GM19372 (cell line): ENCODE measurements around the gene XRN1.
"Not testable (repeated sequence)": the region's sequence is repeated elsewhere in the genome, so short reads cannot be mapped to it uniquely, and the experiment has no call there.

Source experiments
- ATAC-seq: cut with Tn5 transposase; IDR thresholded peaks from one replicate; pipeline ENCODE4 v1.9.1; 2021; ENCODE audit warnings: mild to moderate bottlenecking, low read depth, moderate library complexity; ENCODE audit not compliant: unreplicated experiment

The XRN1 gene, protein sequence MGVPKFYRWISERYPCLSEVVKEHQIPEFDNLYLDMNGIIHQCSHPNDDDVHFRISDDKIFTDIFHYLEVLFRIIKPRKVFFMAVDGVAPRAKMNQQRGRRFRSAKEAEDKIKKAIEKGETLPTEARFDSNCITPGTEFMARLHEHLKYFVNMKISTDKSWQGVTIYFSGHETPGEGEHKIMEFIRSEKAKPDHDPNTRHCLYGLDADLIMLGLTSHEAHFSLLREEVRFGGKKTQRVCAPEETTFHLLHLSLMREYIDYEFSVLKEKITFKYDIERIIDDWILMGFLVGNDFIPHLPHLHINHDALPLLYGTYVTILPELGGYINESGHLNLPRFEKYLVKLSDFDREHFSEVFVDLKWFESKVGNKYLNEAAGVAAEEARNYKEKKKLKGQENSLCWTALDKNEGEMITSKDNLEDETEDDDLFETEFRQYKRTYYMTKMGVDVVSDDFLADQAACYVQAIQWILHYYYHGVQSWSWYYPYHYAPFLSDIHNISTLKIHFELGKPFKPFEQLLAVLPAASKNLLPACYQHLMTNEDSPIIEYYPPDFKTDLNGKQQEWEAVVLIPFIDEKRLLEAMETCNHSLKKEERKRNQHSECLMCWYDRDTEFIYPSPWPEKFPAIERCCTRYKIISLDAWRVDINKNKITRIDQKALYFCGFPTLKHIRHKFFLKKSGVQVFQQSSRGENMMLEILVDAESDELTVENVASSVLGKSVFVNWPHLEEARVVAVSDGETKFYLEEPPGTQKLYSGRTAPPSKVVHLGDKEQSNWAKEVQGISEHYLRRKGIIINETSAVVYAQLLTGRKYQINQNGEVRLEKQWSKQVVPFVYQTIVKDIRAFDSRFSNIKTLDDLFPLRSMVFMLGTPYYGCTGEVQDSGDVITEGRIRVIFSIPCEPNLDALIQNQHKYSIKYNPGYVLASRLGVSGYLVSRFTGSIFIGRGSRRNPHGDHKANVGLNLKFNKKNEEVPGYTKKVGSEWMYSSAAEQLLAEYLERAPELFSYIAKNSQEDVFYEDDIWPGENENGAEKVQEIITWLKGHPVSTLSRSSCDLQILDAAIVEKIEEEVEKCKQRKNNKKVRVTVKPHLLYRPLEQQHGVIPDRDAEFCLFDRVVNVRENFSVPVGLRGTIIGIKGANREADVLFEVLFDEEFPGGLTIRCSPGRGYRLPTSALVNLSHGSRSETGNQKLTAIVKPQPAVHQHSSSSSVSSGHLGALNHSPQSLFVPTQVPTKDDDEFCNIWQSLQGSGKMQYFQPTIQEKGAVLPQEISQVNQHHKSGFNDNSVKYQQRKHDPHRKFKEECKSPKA (N-terminal part only)

DNA sequence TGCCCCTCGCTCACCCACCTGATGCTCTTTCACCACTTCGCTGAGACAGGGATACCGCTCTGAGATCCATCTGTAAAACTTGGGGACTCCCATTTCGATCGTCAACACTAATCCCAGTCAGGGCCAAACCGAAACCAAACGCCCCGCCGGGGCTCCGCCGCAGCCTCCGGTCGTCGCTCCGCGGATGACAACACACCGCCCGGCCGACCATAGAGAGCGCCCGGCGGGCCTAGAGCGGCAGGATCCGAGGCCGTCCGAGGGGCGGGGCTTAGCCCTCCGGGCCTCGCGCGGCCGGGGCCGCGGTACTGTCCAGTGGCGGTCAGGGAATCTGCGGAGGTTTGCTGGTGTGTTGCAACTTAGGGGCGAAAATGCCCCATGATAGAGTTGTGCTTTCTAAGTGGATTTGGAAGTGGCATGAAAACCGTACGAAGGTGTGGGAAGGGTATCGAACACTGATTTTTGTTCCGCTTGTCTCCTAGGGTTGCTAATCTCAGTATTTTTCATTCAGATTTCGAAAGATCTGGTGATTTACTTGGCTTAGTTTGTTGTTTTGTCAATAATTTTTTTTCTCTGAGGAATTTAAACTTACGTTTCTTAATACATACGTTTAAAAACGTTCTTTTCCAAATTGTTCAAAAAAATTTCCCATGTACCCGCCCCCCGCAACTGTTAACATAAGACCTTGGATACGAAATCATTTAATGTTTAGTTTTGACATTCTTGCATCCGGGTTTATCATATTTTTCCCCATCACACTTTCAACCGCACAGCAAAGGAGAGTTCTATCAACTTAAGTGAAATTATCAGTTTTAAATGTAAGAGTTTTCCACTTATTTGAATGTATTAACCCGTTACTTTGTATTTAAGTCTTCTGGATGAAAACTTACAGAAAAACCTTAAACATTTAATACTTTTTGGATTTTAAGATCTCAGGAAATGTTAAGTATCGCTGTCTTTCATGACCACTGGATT, at the start of gene XRN1:
TSS of gene XRN1 (minus strand) at position 186 of the 972 bp plus-strand sequence. CDS start at position 93, 93 bp downstream.
- peak; percentile 87 for ATAC-seq

DNA sequence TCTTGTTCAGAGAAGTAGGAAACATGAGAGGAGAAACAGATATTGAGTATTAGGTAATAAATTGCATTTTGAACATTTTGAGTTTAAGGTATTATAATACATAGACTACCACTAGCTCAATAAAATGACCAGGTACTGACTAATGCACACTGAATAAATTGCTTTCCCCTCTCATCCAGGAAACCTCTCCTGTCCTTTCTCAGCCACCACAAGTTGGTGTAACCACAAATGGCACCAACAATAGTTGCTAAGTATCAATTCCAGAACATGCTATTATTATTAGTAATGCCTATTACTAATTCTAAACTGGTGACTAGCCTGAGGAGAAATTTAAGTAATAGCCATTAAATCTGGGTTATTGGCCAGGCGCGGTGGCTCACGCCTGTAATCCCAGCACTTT, 47.3 kb upstream of the XRN1 start:
- ATAC-seq: no peak

DNA sequence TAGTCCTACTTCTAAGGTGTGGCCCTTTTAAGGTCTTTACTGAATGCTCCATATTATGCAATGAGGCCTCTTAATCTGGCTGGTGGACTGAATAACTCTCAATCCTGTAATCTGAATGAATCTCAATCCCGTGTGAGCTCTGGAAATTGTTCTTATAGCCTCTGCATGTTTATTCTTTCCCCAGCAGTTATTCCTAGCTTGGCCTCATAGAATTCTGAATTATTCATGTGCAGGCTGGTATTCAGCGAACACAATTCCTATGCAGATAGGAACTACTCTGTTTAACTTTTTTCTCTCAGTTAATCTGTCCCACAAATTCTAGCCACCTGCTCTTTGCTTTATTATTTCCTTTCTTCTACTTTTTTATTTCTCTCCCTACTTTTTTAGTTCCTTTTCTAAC, 44.3 kb upstream of the XRN1 start:
- no peak for ATAC-seq

DNA sequence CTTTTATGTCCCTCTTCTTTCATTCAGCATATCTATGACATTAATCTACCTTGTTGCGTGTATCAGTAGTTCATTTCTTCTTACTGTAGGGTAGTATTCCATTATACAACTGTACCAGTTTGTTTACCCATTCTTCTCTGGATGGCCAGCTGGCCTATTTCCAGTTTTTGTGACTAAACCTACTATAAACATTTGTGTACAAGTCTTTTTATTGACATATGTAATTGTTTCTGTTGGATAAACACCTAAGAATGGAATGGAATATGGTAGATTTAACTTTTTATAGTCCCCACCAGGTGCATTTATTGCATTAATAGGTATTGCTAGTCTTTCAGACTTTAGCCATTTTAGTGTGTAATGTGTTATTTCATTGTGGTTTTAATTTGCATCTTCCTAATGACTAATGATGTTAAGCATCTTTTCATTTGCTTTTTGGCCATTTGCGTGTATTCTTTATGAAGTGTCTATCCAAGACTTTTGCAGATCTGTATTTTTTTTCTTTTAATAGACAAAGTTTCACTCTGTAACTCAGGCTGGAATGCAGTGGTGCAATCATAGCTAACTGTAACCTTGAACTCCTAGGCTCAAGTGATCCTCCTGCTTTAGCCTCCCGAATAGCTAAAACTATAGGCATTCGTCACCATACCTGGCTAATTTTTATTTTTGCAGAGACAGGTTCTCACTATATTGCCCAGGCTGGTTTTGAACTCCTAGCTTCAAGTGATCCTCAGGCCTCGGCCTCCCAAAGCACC, 41.9 kb upstream of the XRN1 start:
- no peak for ATAC-seq

DNA sequence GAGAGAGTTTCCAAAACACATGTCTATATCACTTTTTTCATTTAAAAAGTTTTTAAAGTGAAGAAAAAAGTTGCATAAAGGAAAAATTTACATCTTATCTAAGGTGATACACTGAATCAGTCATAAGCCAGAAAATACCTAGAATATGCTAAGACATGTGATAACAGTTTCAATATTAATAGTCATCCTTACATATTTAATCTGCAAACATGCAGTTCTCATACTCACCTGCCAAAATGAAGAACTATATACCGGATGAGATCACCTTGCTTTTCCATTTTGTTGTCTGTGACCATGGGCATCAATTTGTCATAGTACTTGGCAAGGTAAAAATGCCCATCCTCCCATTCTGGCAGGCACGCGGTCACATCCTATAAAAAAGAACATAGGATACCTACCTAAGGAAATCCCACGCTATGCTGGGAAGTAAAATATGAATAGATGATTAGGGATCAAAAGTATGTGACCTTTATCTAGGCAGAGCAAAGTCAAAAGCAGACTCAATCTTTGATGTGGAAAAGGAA, 37.1 kb upstream of the XRN1 start:
- ATAC-seq: no peak

DNA sequence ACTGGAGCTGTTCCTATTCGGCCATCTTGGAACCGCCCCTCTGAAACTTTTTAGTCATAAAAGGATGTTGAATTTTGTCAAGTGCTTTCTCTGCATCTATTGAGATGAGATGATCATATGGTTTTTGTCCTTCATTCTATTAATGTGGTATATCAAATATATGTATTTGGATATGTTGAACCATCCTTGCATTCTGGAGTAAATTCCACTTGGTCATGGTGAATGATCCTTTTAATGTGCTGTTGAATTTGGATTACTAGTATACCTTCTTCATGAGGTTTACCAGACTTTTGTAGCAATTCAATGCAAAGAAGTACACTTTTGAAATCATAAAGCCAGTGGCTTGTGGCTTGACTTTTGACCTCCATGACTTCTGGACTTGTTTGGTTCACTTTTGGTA, 33.4 kb upstream of the XRN1 start:
- no peak for ATAC-seq

DNA sequence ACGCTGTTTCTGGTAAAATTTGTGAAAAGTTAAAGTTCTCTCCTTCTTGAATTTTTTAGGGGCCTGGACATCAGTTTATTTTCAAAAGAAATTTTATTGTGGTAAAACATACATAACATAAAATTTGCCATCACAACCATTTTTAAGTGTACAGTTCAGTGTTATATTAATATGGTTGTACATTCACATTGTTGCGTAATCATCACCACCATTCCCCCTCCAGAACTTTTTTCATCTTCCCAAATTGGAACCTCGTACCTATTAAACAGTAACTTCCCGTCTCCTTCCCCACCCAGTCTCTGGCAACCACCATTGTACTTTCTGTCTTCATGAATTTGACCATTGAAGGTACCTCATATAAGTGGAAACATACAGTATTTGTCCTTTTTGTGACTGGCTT, 23.0 kb upstream of the XRN1 start:
- no peak for ATAC-seq

DNA sequence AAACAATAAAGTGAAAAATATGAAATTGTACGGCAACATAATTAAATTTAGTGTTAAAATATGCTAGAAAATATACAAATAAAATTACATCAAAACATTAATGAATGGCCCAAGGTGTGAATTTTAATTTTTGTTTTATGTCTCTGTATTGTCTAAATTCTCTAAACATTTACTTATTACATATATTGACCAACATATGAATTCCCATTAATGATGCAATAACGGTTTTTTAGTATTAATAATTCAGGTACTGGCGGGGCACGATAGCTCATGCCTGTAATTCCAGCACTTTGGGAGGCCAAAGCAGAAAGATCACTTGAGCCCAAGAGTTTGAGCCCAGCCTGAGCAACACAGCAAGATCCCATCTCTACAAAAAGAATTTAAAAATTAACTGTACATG, 20.6 kb upstream of the XRN1 start:
- no peak for ATAC-seq

DNA sequence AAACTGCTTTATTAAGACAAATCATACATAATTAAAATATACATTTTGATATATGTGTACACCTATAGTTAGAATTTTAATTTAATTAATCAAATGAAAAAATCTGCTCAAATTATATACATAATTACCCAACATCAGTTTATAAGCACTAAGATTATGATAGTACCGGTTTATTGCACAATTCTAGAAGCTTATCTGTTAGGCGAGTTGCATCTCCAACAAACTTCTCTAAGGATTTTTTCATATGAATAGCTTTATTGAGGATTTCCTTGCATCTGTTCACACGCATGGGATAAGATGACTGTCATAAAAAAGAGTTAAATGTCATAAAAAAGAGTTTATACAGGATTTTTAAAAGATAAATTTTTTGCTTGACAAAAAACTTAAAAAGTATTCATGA, 19.9 kb upstream of the XRN1 start:
- ATAC-seq: no peak

DNA sequence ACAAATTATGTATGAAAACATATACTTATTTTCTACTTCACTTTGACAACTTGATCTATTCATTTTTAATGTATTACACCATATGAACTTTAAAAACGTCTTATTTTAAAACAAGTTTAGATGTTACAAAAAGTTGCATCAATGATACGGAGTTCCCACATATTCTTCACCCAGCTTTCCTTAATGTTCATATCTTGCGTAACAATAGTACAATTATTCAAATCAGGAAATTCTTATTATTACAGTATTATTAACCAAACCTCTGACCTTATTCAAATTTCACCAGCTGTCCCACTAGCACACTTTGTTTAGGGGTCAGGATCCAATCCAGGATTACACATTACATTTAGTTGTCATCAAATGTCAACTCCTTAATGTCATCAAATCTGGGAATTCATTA, 12.9 kb upstream of the XRN1 start:
- ATAC-seq: no peak

DNA sequence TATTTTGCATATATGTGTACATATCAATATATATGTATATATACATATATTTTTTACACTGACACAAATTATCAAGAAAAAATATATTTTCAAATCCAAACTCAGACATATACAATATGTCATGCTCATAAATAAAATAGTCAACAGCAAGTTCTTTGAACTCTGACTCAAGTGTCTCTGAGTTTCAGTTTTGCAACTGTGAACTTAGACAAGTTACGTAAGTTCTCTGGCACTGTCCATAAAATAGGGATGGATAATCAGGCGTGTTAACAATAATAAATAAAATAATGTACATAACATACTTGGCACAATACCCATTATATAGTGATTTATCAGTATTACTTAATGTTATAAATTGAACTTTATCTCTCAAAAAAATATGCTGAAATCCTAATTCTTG, 12.1 kb upstream of the XRN1 start:
- ATAC-seq: no peak

DNA sequence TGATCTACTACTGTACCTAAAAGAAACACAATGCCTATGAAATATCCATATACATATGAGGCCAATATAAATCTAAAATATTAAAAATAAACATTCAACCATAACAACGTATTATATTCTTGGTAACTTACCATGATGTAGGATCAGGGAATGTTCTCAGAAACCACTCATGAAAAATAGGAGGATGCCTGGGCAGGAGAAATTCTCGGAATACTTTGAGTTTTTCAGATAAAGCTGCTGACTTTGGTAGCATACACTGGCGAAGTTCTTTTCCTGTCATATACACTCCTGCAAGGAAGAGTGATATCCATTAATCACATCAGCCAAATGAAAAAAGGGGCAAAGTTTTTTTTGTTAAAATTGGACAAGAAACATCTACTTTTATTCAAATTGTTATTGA, 11.3 kb upstream of the XRN1 start:
- no peak for ATAC-seq

DNA sequence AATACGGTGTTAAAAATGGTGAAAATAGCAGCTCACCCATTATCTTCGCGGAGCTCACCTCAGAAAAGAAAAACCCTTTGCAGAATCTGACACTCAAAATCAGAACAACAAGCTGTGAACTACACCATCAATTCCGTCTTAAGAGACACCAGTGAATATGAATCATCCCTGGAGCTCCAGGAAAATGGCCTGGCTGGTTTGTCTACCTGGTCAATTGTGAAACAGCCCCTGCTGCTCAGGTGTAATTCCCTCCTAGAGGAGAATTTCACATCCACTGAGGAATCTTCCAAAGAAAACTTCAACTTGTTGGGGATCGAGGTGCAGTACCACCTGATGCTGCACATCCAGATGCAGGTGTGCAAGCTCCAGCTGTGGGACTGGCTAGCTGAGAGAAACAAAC, 3.0 kb upstream of the XRN1 start:
- no peak for ATAC-seq

DNA sequence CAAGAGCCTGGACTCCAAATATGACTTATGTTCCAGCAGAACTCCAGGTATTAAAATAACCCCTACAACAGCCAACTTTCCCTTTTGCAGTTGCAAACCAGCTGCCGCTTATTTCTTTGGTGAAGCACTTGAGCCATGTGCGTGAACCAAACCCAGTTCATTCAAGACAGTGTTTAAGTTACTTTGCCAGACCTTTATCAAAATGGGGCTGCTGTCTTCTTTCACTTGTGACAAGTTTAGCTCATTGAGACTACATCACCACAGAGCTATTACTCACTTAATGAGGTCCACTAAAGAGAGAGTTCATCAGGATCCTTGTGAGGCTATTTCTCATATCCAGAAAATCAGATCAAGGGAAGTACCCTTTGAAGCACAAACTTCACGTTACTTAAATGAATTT, 2.4 kb upstream of the XRN1 start:
- no peak for ATAC-seq

DNA sequence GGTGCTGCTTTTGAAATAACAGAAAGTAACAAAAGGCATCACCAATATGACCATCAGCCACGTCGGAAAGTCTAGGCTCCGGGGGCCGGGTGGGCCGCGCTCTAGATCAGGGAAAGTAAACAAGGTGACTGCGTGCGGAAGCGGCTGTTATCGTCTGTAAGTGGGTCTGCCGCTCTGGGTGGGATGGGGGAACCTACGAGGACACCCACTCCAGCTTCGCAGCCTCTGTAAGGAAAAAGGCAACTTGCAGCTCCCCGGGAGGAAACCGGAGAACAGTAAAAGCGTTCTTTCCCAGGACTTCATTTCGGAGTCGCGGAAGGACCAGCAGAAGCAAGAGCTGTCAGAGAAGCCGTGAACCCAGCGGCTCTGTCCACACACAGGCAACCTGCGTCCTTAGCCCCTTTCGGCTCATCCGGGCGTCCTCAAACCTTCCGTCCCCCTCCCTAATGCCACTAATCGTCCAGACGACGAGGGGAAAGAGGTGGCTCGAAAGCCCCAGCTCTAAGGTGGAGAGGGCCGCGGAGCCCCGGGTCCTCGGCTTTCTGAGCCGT, 461 bp downstream of the XRN1 start:
- peak; percentile 26 for ATAC-seq

DNA sequence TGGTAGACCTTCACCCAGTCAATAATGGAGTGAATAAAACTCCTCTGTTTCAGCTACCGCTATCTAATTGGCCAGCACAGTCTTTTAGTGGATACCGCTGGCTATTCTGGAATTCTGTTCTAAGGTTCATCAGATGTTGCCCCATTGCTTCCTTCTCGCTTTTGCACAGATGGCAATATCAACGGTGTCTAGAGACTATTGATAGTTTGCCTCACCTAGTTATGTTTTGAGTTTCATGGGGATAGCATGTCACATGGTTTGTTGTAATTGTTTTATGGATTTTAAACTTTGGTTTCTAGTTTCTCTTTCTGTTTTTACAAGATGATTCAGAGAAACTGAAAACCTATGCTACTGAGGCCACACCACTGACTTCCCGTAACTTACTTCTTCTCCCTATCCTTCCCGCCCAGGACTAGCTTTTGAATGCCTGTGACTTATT, 2.0 kb downstream of the XRN1 start:
- peak; percentile 49 for ATAC-seq

DNA sequence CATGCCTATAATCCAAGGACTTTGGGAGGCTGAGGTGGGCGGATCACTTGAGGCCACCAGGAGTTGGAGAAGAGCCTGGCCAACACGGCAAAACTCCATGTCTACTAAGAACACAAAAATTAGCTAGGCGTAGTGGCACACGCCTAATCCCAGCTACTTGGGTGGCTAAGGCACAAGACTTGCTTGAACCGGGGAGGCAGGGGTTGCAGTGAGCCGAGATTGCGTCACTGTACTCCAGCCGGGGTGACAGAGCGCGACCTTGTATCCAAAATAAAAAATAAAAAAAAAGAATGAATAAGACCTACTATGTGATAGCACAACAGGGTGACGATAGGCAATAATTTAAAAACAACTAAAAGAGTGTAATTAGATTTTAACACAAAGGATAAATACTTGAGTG, 3.5 kb downstream of the XRN1 start:
- no peak for ATAC-seq

DNA sequence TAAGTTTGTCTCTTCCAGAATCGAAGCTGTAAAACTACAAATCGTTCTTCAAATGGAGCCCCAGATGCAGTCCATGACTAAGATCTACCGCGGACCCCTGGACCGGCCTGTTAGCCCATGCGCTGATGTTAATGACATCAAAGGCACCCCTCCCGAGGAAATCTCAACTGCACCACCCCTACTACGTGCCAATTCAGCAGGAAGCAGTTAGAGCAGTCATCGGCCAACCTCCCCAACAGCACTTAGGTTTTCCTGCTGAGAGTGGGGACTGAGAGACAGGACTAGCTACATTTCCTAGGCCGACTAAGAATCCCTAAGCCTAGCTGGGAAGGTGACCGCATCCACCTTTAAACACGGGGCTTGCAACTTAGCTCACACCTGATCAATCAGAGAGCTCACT, 4.8 kb downstream of the XRN1 start:
- ATAC-seq: not testable (repeated sequence)
